Brain pericyte (primary cell): ENCODE results near the gene RARB.
A peak's percentile ranks its signal among the peaks of the same experiment; 100 is the strongest.

Experiments
- DNase-seq: peaks from one replicate; pipeline ENCODE4 v3.0.0-alpha.2; 2012; ENCODE audit warnings: low read depth, low spot score

The RARB gene

GRCh38 chr3:25427942-25428788, at the start of gene RARB:
Gene RARB (plus strand): TSS chr3:25428263. CDS start chr3:25428732, 469 bp downstream.
- DNase-seq, result peak; percentile 91

- DNase-seq, result no peak
Measured at GRCh38 chr3:25378786-25379311, 49.2 kb upstream of the RARB start.

- DNase-seq, result no peak
Measured at GRCh38 chr3:25380222-25380739, 47.8 kb upstream of the RARB start.

- no peak for DNase-seq
Measured at GRCh38 chr3:25381083-25381482, 47.0 kb upstream of the RARB start.

- DNase-seq, result no peak
Measured at GRCh38 chr3:25384471-25384870, 43.6 kb upstream of the RARB start.

GRCh38 chr3:25385807-25386460, 42.1 kb upstream of the RARB start:
- no peak for DNase-seq

- no peak for DNase-seq
Measured at GRCh38 chr3:25386686-25387255, 41.3 kb upstream of the RARB start.

- no peak for DNase-seq
Measured at GRCh38 chr3:25390605-25391004, 37.5 kb upstream of the RARB start.

- no peak for DNase-seq
Measured at GRCh38 chr3:25396251-25396650, 31.8 kb upstream of the RARB start.

GRCh38 chr3:25396686-25397085, 31.4 kb upstream of the RARB start:
- no peak for DNase-seq

- no peak for DNase-seq
Measured at GRCh38 chr3:25397150-25397549, 30.9 kb upstream of the RARB start.

GRCh38 chr3:25400587-25400986, 27.5 kb upstream of the RARB start:
- no peak for DNase-seq

- DNase-seq, result no peak
Measured at GRCh38 chr3:25403968-25404367, 24.1 kb upstream of the RARB start.

GRCh38 chr3:25404569-25404968, 23.5 kb upstream of the RARB start:
- DNase-seq, result no peak

- no peak for DNase-seq
Measured at GRCh38 chr3:25405335-25405734, 22.7 kb upstream of the RARB start.

GRCh38 chr3:25410703-25411102, 17.4 kb upstream of the RARB start:
- DNase-seq, result no peak

- peak; percentile 50 for DNase-seq
Measured at GRCh38 chr3:25412269-25412668, 15.8 kb upstream of the RARB start.

GRCh38 chr3:25416176-25416575, 11.9 kb upstream of the RARB start:
- DNase-seq, result no peak

GRCh38 chr3:25418596-25418995, 9.5 kb upstream of the RARB start:
- DNase-seq, result no peak

GRCh38 chr3:25419251-25419650, 8.8 kb upstream of the RARB start:
- no peak for DNase-seq

GRCh38 chr3:25420147-25420546, 7.9 kb upstream of the RARB start:
- no peak for DNase-seq

- no peak for DNase-seq
Measured at GRCh38 chr3:25420885-25421284, 7.2 kb upstream of the RARB start.
